ENCODE measurements around the gene GORAB.

The GORAB gene

DNA sequence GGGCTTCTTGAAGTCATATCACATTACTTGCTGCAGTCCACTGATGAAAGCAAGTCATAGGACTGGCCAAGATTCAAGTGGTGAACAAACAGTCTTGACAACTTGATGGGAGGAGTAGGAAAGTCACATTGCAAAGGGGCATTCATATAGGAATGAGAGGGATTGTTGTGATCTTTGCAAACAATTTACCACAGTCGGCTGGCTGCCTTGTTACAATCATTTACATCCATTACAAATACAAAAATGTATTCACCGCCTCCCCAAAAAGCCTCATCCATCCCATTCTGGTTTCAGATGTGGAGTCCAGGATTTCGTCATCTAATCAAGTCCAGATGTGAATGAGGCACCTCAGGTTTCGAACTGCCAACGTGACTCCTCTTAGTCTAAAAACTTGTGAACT lies 26.8 kb downstream of the GORAB start:
- Histone ChIP-seq H3K4me2 (ENCODE audit: low read length) (no peak overlapping the region), H3K9me3 (ENCODE audit: control insufficient read depth, low read length) (no peaks in the 10 kb centered on the region), H2AFZ (no peak overlapping the region), H3K4me1 (no peaks in the 10 kb centered on the region), H3K4me3 (ENCODE audit: low read depth, low read length) (no peak overlapping the region), H3K36me3 (ENCODE audit: control insufficient read depth, insufficient read depth, low read length) (no peaks in the 10 kb centered on the region), H3K27ac (no peak overlapping the region), H3K27me3 (ENCODE audit: control insufficient read depth, insufficient read depth, low read length) (no peaks in the 10 kb centered on the region), H3K9ac (no peak overlapping the region), H3K79me2 (no peaks in the 10 kb centered on the region)
- TF ChIP-seq, protein P1, sequence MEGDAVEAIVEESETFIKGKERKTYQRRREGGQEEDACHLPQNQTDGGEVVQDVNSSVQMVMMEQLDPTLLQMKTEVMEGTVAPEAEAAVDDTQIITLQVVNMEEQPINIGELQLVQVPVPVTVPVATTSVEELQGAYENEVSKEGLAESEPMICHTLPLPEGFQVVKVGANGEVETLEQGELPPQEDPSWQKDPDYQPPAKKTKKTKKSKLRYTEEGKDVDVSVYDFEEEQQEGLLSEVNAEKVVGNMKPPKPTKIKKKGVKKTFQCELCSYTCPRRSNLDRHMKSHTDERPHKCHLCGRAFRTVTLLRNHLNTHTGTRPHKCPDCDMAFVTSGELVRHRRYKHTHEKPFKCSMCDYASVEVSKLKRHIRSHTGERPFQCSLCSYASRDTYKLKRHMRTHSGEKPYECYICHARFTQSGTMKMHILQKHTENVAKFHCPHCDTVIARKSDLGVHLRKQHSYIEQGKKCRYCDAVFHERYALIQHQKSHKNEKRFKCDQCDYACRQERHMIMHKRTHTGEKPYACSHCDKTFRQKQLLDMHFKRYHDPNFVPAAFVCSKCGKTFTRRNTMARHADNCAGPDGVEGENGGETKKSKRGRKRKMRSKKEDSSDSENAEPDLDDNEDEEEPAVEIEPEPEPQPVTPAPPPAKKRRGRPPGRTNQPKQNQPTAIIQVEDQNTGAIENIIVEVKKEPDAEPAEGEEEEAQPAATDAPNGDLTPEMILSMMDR (IDR thresholded peaks at IDR 0.05), result no peak

DNA sequence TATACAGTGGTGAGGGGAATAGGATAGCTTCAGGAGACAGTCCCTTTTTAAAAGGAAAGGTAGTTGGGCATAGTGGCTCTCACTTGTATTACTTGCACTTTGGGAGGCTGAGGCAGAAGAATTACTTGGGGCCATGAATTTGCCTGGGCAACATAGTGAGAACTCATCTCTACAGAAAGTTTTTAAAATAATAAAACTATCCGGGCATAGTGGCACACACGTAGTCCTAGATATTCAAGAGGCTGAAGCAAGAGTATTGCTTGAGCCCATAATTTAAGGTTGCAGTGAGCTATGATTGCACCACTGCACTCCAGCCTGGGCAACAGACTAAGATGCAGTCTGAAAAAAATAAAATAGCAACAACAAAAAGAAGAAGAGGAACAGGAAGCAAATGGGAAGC lies 27.2 kb downstream of the GORAB start:
- no peak overlapping the region for H3K9ac ChIP-seq
- no peaks in the 10 kb centered on the region for H3K36me3 ChIP-seq (ENCODE audit: control insufficient read depth, insufficient read depth, low read length)
- H3K9me3 ChIP-seq (ENCODE audit: control insufficient read depth, low read length), result no peaks in the 10 kb centered on the region
- H3K4me3 ChIP-seq (ENCODE audit: low read depth, low read length), result no peak overlapping the region
- no peak overlapping the region for H3K27ac ChIP-seq
- TF ChIP-seq, protein P1 (IDR thresholded peaks at IDR 0.05), result no peak
- no peaks in the 10 kb centered on the region for H3K79me2 ChIP-seq
- H2AFZ ChIP-seq, result no peak overlapping the region
- no peak overlapping the region for H3K4me2 ChIP-seq (ENCODE audit: low read length)
- H3K27me3 ChIP-seq (ENCODE audit: control insufficient read depth, insufficient read depth, low read length), result no peaks in the 10 kb centered on the region
- H3K4me1 ChIP-seq, result no peaks in the 10 kb centered on the region

DNA sequence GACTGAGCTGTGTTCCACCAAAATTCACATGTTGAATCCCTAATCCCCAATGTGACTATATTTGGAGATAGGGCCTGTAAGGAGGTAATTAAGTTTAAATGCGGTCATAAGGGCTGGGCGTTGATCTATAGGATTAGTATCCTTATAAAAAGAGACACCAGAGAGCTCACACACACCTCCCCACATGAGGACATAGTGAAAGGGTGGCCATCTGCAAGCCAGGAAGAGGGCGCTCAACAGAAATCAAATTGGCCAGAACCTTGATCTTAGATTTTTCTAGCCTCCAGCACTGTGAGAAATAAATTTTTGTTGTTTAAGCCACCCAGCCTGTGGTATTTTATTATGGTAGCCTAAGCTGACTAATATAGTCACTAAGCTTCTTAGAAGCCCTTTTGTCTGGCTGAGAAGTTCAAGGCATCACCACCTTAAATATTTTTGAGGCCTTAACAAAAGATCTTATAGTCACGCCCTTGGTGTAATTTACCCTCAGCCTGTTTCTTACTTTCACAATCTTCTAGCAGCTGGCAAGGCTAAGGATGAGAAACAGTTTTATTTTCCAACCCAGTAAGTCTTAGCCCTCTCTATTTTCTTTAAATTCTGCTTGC lies 28.8 kb downstream of the GORAB start:
- Histone ChIP-seq H2AFZ (no peak overlapping the region), H3K4me2 (ENCODE audit: low read length) (no peak overlapping the region), H3K27me3 (ENCODE audit: control insufficient read depth, insufficient read depth, low read length) (no peaks in the 10 kb centered on the region), H3K79me2 (no peaks in the 10 kb centered on the region), H3K4me3 (ENCODE audit: low read depth, low read length) (no peak overlapping the region), H3K36me3 (ENCODE audit: control insufficient read depth, insufficient read depth, low read length) (no peaks in the 10 kb centered on the region), H3K4me1 (no peaks in the 10 kb centered on the region), H3K9me3 (ENCODE audit: control insufficient read depth, low read length) (no peaks in the 10 kb centered on the region), H3K27ac (no peak overlapping the region), H3K9ac (no peak overlapping the region)
- TF ChIP-seq, protein P1 (IDR thresholded peaks at IDR 0.05), result no peak

GRCh38 chr1:170562646-170563338 lies 30.8 kb downstream of the GORAB start:
- Histone ChIP-seq H3K27me3 (ENCODE audit: control insufficient read depth, insufficient read depth, low read length) (no peaks in the 10 kb centered on the region), H3K4me1 (no peaks in the 10 kb centered on the region), H3K4me3 (ENCODE audit: low read depth, low read length) (no peak overlapping the region), H3K36me3 (ENCODE audit: control insufficient read depth, insufficient read depth, low read length) (no peaks in the 10 kb centered on the region), H3K9me3 (ENCODE audit: control insufficient read depth, low read length) (no peaks in the 10 kb centered on the region), H3K4me2 (ENCODE audit: low read length) (no peak overlapping the region), H2AFZ (no peak overlapping the region), H3K79me2 (no peaks in the 10 kb centered on the region), H3K9ac (no peak overlapping the region), H3K27ac (peak overlapping the region; percentile 39)
- TF ChIP-seq, protein P1 (IDR thresholded peaks at IDR 0.05), result no peak

DNA sequence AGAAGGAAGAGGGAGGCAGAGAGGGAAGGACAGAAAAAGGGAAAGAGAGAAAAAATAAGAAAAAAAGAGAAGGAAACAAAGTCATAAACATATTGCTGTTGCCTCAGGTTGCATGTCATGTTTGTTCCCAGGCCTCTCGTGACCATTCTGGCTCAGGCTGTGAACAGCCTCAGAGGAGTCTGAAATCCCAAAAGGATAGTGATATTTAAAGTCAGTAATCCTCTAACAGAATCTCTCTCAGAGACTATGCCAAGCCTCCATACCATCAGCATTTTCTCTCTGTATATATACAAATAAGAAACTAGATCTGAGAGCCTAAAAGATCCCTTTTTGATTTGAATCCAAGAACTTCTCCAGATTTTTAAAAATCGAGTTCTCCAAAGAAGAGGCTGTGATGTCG lies 35.2 kb downstream of the GORAB start:
- no peaks in the 10 kb centered on the region for H3K79me2 ChIP-seq
- H3K9ac ChIP-seq, result no peak overlapping the region
- H3K4me1 ChIP-seq, result no peaks in the 10 kb centered on the region
- TF ChIP-seq, protein P1 (IDR thresholded peaks at IDR 0.05), result no peak
- no peaks in the 10 kb centered on the region for H3K9me3 ChIP-seq (ENCODE audit: control insufficient read depth, low read length)
- no peaks in the 10 kb centered on the region for H3K27me3 ChIP-seq (ENCODE audit: control insufficient read depth, insufficient read depth, low read length)
- no peak overlapping the region for H3K4me2 ChIP-seq (ENCODE audit: low read length)
- no peak overlapping the region for H3K4me3 ChIP-seq (ENCODE audit: low read depth, low read length)
- H2AFZ ChIP-seq, result no peak overlapping the region
- no peaks in the 10 kb centered on the region for H3K36me3 ChIP-seq (ENCODE audit: control insufficient read depth, insufficient read depth, low read length)
- no peak overlapping the region for H3K27ac ChIP-seq
